Measurements from ENCODE around the gene RELL2.

- no peak for TF ChIP-seq CTCF (conservative IDR thresholded peaks at IDR 0.05; ENCODE audit: low read length)
- no peak for TF ChIP-seq EZH2phosphoT487 (IDR thresholded peaks at IDR 0.05; ENCODE audit: borderline replicate concordance, low read depth, low read length)
Measured at GRCh38 chr5:141663506-141663905, 26.7 kb downstream of the RELL2 start.

All from OCI-LY7 (cell line).